Caco-2 (cell line): Measurements from ENCODE around the gene TAL2. TPM values are rescaled to one million over a fixed set of nuclear protein-coding genes. Genes with fewer than 3 reads are reported as not detected.
A peak's percentile ranks its signal among the peaks of the same experiment; 100 is the strongest.

Experiments used
- BruUV-seq: library from RNA; stranded (reverse); fragments of 400-500 nt; replicated peaks from 2 replicates; lab custom pipeline; 2021; lab: Mats Ljungman, UMichigan
- CTCF ChIA-PET: fragments of 300-600 bp; sonication (Branson Sonifier 250); formaldehyde crosslinking; loops from one replicate; lab custom pipeline; 2022; ENCODE audit warnings: antibody characterized with exemption; lab: Charles Lee
- POLR2A ChIA-PET: fragments of 300-600 bp; sonication (Branson Sonifier 250); formaldehyde crosslinking; loops from one replicate; lab custom pipeline; 2022; ENCODE audit warnings: antibody characterized with exemption; lab: Charles Lee
- DNase-seq, 2 experiments: peaks; one replicate each; pipeline versions ENCODE4 v3.0.0 to v3.0.0-alpha.2; 2020 to 2022
- H3K27me3 ChIP-seq: replicated peaks from 2 replicates; pipeline ENCODE4 v1.6.0; 2011; ENCODE audit warnings: low read length; ENCODE audit not compliant: control insufficient read depth, insufficient read depth
- H3K36me3 ChIP-seq: 2 replicates; pipeline ENCODE4 v1.5.1; 2011; ENCODE audit warnings: low read length; ENCODE audit not compliant: control insufficient read depth, insufficient read depth
- H3K4me1 ChIP-seq: fragments of 250-450 bp; sonication (Bioruptor Pico); 2 replicates; pipeline ENCODE4 v1.5.1; 2020; ENCODE audit warnings: mild to moderate bottlenecking
- H3K4me3 ChIP-seq: 2 replicates; pipeline ENCODE4 v1.5.1; 2011; ENCODE audit warnings: low read depth, mild to moderate bottlenecking, control low read depth, low read length
- H3K9me3 ChIP-seq: fragments of 250-450 bp; sonication (Bioruptor Pico); 2 replicates; pipeline ENCODE4 v1.5.1; 2020; ENCODE audit warnings: mild to moderate bottlenecking, moderate library complexity
- H3K27ac Mint-ChIP-seq: one replicate; pipeline ENCODE4 v1.8.0; 2022; ENCODE audit warnings: mixed read lengths; ENCODE audit not compliant: unreplicated experiment
- H3K27me3 Mint-ChIP-seq: one replicate; pipeline ENCODE4 v1.8.0; 2022; ENCODE audit warnings: mixed read lengths; ENCODE audit not compliant: insufficient read depth, unreplicated experiment
- H3K36me3 Mint-ChIP-seq: one replicate; pipeline ENCODE4 v1.8.0; 2022; ENCODE audit warnings: mild to moderate bottlenecking, mixed read lengths; ENCODE audit not compliant: insufficient read depth, unreplicated experiment
- H3K4me1 Mint-ChIP-seq: one replicate; pipeline ENCODE4 v1.8.0; 2022; ENCODE audit warnings: low read depth, mixed read lengths; ENCODE audit not compliant: unreplicated experiment
- H3K4me3 Mint-ChIP-seq: one replicate; pipeline ENCODE4 v1.8.0; 2022; ENCODE audit warnings: mild to moderate bottlenecking, moderate library complexity, mixed read lengths; ENCODE audit not compliant: unreplicated experiment
- H3K9me3 Mint-ChIP-seq: one replicate; pipeline ENCODE4 v1.8.0; 2022; ENCODE audit warnings: mixed read lengths; ENCODE audit not compliant: unreplicated experiment
- CTCF ChIP-seq, 2 experiments: fragments of 200-600 bp in 1 of 2; IDR thresholded peaks; 1 replicate in 1 of 2; 2 replicates in 1 of 2; pipeline versions ENCODE4 v1.5.1 to v1.8.0; 2011 to 2022; ENCODE audit warnings: antibody characterized with exemption in 1 of 2, control low read depth in 1 of 2, inconsistent platforms in 1 of 2, low read depth in 1 of 2, low read length in 1 of 2, mild to moderate bottlenecking in 1 of 2, moderate library complexity in 1 of 2; ENCODE audit not compliant: insufficient read depth in 1 of 2, severe bottlenecking in 1 of 2, unreplicated experiment in 1 of 2
- intact Hi-C: fragments of 100-400 bp; cut with micrococcal nuclease; formaldehyde crosslinking; loops from one replicate; pipeline ENCODE4 v1.10.0; 2022; ENCODE audit not compliant: unreplicated experiment
- total RNA-seq: library from RNA; stranded (reverse); gene quantifications from 2 replicates; pipeline ENCODE4 v1.2.3, GENCODE V29; 2022

The TAL2 gene
- total RNA-seq, 1 experiment from 2014 or later, result 1.00 TPM

DNA sequence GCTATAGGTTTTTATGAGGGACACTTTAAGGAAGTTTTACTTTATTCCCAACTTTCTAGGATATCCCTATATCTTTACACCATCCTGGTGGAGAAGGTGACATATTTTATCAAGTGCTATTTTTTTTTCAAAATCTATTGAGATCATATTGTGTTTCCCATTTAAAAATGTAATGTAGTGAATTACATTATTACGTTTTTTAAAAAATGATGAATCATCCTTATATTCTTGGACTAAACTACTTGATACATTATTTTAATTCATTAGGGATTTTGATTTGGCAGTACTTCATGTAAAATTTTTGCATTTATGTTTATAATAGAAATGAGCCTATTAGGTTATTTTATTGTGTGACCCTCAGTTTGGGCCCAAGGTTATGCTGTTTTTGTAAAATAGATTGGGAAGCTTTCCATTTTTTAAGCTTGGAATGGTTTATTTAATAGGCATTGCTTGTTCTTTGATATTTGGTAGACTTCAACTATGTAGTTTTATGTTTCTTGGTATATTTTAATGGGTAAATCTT, 36.2 kb downstream of the TAL2 start:
- Histone ChIP-seq H3K4me3 (no peak overlapping the region), H3K9me3 (no peaks in the 10 kb centered on the region), H3K4me1 (peaks cover 31% of the 10 kb centered on the region; the same call in 1 of the 2 replicates), H3K27me3 (no peaks in the 10 kb centered on the region), H3K36me3 (no peaks in the 10 kb centered on the region)
- ChIA-PET CTCF (interaction anchor here (0.6 to 1.0 kb wide), 2 partner anchors 20 to 41 kb away, joined by 3 read pairs; no protein-coding TSS in a partner anchor), POLR2A (interaction anchor here (0.6 kb wide), 1 partner anchor 921 kb away, joined by 3 read pairs; no protein-coding TSS in a partner anchor)
- no TSS peak for BruUV-seq
- TF ChIP-seq CTCF (IDR thresholded peaks at IDR 0.05; ENCODE audit: insufficient read depth in 1 of 2, low read depth in 1 of 2, low read length in 1 of 2, severe bottlenecking in 1 of 2, unreplicated experiment in 1 of 2), result no peak
- Mint-ChIP-seq H3K27me3 (no peaks in the 10 kb centered on the region), H3K27ac (no peak overlapping the region), H3K9me3 (no peaks in the 10 kb centered on the region), H3K4me3 (no peak overlapping the region), H3K4me1 (peaks cover 8% of the 10 kb centered on the region), H3K36me3 (no peaks in the 10 kb centered on the region)
- DNase-seq, result no peak
- intact Hi-C loops, result loop anchor here (10.0 kb wide), 1 partner anchor 254 kb away; the partner anchor contains the start of gene FSD1L

DNA sequence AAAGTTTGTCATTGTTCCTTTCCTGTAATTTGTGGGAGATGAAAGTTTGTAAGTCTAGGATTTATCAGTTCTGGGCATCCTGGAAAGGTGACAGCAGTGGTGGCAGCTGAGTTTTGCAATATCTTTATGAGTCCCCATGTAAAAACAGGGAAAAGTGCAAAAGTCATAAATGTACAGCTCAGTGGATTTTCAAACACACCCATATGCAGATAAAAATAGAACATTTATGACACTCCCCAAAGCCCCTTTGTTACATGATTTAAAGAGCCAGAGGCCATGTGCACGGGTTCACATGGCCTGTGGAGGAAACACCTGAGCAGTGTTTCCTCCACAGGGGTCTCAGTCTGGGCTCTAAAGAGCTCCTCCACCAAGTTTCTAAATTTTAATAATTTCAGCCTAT, 38.4 kb downstream of the TAL2 start:
- no TSS peak for BruUV-seq
- no peak for TF ChIP-seq CTCF (IDR thresholded peaks at IDR 0.05; ENCODE audit: insufficient read depth in 1 of 2, low read depth in 1 of 2, low read length in 1 of 2, severe bottlenecking in 1 of 2, unreplicated experiment in 1 of 2)
- H3K4me1 ChIP-seq, result peaks cover 31% of the 10 kb centered on the region; the same call in 1 of the 2 replicates
- CTCF ChIA-PET, result no interaction called here
- H3K27me3 ChIP-seq, result no peaks in the 10 kb centered on the region
- intact Hi-C loops, result no loop called here
- no peaks in the 10 kb centered on the region for H3K9me3 Mint-ChIP-seq
- no peaks in the 10 kb centered on the region for H3K4me1 Mint-ChIP-seq
- H3K27me3 Mint-ChIP-seq, result no peaks in the 10 kb centered on the region
- peak in 1 of 2 experiments; percentile 13 for DNase-seq
- H3K4me3 Mint-ChIP-seq, result no peak overlapping the region
- H3K9me3 ChIP-seq, result no peaks in the 10 kb centered on the region
- no peak overlapping the region for H3K4me3 ChIP-seq
- H3K36me3 ChIP-seq, result no peaks in the 10 kb centered on the region
- H3K36me3 Mint-ChIP-seq, result no peaks in the 10 kb centered on the region
- POLR2A ChIA-PET, result no interaction called here
- H3K27ac Mint-ChIP-seq, result peak overlapping the region; percentile 42

- TF ChIP-seq CTCF (IDR thresholded peaks at IDR 0.05; ENCODE audit: insufficient read depth in 1 of 2, low read depth in 1 of 2, low read length in 1 of 2, severe bottlenecking in 1 of 2, unreplicated experiment in 1 of 2), result no peak
- H3K27ac Mint-ChIP-seq, result peak overlapping the region; percentile 42
- H3K4me3 ChIP-seq, result no peak overlapping the region
- no peaks in the 10 kb centered on the region for H3K9me3 Mint-ChIP-seq
- peaks cover 31% of the 10 kb centered on the region; the same call in 1 of the 2 replicates for H3K4me1 ChIP-seq
- peaks cover 3% of the 10 kb centered on the region for H3K36me3 Mint-ChIP-seq
- no peaks in the 10 kb centered on the region for H3K9me3 ChIP-seq
- no peaks in the 10 kb centered on the region for H3K27me3 ChIP-seq
- H3K27me3 Mint-ChIP-seq, result no peaks in the 10 kb centered on the region
- BruUV-seq, result no TSS peak
- intact Hi-C loops, result no loop called here
- H3K36me3 ChIP-seq, result no peaks in the 10 kb centered on the region
- no peak for DNase-seq
- no peak overlapping the region for H3K4me3 Mint-ChIP-seq
- ChIA-PET CTCF (no interaction called here), POLR2A (no interaction called here)
- H3K4me1 Mint-ChIP-seq, result no peaks in the 10 kb centered on the region
Observed at GRCh38 chr9:105701145-105701544, 38.9 kb downstream of the TAL2 start.
